HG02840 (cell line): ENCODE measurements around the gene PRRT1B.

Experiments
- ATAC-seq: cut with Tn5 transposase; IDR thresholded peaks from one replicate; pipeline ENCODE4 v1.9.1; 2021; ENCODE audit warnings: mild to moderate bottlenecking, moderate library complexity, moderate number of reproducible peaks; ENCODE audit not compliant: unreplicated experiment, low FRiP score

Gene PRRT1B

DNA sequence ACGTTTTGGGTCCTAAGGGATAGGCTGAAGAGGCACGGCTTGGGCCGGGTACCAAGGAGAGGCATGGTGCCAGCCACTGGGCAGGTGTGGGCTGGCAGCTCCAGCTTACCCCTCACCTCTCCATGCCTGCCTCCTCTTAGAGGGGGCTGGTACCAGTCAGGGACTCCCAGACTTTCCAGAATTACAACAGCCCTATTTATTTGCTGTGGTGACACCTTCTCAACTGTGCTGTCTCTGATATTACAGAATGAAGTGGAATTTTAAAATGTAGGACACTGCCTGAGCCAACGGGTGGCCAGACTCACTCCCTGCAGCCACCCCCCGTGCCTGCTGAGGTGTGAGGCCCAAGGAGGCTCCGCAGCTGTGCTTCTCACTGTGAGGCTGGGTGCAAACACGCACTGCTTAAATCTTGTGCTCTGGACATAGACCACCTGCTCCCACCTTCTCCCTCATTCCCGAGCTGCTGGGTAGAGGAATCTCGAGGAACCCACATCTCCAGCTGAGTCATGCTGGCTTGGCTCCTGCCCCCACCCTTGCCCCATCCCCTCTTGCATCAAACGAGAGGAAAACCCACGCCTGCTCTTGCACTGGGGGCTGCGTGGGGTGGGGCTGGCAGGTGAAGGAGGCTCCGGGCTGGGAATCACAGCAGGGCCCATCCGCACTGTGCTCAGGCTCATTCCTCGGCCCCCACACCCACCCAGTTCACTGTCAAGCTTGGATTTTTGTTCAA, 47.9 kb downstream of the PRRT1B start:
- ATAC-seq = no peak

DNA sequence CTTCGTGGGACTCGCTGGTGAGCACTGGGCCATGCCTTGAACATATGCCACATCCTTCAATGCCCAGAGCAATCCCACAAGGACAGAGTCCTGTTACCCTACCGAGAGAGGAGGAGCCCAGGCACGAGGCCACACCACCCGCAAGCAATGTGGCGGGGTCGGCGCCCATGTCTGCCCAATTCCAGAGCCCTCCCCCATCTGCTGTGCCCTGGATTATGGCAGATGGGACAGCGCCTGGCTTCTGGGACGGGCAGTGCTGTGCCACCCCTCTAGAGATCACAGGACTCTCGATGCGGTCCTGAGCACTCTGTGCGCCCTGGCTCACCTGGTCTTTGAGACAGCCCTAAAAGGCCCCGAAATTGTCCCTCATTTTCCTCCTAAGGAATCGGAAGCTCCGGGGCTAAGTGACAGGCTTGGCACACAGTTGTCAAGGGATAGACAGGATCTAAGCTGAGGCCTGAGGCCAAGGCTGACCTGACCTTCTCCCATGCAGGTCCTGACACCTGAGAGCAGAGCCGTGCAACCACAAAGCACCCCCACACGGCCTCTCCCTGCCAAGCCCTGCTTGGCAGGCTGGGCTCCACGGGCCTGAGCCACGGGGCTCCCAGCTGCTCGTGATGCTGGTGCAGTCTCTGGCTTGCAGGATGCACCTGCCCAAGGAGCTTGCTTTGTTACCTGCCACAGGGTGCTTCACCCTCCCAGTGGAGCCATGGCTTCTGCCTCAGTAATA, 48.8 kb downstream of the PRRT1B start:
- ATAC-seq = no peak

DNA sequence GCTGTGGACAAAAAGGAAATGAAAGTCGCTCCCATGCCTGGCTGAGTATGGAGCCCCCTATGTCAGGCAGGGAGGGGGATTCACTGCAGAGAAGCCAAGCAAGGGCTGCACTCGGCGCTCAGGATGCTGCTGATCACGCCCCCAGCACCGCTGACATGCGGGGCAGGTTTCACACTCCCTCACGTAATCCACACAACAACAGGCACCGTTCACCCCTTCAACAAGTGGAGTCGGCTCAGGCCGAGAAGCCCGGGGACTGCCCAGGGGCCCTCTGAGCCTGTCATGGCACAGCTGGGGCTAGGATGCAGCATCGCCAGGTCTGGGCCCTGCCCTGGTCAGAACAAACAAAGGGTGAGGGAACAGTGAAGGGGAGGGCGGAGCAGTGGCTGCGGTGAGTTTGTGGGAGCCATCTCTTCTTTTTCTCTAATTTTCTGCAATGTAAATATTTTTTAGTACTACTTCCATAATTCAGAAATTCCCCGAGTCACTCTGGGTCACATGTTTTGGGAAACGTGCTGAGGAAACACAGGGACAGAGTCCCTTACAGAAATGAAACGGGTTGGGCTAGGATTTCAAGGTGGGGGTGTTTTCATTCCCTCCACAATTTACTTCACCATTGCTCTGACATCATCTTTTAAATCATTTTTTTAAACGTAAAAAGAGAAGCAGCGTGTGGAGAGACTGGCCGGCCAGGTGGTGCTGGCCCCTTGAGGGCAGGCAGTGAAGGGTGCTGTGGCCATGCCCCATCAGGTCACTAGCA, 49.8 kb downstream of the PRRT1B start:
- no peak for ATAC-seq

DNA sequence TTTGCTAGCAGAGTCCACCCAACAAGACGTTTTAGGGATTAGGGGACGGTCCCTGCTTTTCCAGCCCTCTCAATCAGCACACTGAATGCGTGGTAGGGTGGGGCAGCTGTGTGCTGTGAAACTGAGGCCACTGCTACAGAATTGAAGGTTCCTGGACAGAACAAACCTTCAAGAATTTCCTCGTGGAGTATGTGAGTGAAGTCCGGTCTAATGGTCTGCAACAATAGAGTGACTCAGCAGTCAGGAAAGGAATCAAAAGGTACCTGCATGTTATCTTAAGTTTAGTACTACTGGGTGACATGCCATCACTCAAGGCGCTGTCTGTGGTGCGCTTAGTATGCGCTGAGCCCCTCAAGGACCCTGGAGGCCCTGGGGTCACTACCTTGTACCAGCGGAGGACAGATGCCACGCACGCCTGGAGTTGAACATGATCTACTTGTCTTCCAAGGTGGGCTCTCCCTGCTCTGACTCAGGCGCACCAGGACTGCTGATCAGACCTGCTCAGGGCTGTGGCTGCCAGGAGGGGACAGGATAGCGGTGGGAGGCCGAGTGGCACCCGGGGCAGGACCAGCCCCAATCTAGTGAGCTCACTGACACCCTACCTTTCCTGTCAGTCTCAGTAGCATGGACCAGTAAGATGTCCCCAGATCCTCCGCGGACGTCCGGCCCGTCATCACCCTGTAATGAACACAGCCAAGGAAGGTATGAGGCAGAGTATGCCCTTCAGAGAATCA, 50.5 kb downstream of the PRRT1B start:
- ATAC-seq = no peak

DNA sequence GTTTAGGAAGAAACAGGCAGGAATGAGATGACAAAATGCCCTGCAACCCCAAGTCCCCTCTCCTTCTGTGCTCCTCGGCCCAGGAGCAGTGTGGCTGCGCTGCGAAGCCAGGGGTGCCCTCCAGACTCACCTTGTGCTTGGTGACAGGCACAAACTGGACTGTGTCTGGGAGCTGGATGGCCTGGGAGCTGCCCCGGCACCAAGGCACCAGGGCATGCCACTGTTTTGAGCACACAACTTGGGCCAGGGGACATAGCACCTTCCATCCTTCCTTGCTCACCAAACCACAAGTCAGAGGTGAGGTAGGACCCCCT, 51.1 kb downstream of the PRRT1B start:
- no peak for ATAC-seq

DNA sequence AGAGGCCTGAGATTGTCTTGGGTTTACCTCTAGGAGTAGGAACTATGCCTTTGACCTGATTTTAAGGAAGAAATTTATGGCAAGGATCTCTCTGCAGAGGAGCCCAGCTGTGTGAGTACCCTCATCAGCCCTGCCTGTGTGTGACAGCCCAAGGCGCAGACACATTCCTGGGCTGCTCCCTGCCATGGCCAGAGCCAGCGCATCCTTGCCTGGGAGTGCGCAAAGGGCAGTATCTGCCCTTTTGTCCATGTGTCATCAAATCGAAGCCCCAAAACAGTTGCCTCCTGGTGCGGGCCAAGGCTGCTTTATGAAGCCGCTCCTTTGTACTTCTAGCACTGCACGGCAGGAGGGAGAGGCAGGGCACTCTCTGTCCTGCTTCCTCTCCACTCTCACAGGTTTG, 51.9 kb downstream of the PRRT1B start:
- no peak for ATAC-seq

DNA sequence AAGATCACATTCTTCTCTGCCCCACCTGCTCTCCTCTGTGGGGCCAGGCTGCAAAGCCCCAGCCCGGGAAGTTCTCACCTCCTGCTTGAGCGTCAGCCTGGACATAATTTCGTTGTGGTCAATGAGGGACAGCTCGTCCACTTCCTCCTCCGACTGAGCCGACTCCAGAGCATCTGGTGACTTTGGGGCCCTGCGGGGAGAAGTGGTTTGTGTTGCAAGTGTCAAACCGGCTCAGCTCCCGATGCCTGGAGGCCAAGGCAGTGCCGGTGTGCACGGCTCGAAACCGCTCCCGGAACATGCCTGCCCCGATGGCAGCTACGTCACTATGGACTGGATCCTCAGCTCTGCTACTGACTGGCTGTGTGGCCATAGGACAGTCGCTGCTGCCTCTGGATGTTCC, 52.8 kb downstream of the PRRT1B start:
- ATAC-seq = no peak

DNA sequence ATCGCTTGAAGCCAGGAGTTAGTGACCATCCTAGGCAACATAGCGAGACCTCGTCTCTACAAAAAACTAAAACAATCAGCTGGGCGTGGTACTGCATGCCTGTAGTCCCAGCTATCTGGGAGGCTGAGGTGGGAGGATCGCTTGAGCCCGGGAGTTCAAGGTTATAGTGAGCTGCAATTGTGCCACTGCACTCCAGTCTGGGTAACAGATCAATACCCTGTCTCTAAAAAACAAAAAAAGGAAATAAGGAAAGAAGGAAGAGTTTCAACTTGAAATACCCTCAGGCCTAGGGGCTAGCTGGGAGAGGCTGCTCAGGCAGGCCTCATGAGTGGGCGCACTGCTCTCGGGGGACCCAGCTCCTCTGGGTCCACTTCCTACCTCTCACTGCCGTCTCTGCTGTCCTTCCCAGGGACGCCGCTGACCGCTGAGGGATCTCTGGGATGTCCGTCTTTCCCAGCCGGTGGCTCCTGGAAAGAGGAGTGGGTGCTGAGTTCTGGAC, 56.4 kb downstream of the PRRT1B start:
- ATAC-seq = no peak

DNA sequence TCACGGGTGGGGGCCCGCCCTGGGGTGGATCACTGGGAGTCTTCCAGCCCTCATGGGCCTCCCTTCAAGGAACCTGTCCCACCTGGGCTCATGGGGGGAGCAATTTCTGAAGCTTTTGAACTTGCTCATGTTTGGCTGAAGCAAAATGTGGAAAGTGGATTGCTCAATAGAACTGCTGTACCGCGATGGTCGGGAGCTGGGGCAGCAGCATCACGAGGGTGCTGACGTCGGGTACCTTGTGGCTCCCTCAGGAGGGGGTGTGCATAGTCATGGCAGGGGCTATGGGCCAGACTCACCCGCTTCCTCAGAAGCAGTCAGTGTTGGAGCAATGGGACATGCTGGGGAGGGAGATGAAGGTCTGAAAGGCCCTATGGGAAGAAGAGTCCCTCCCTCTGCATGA, 57.9 kb downstream of the PRRT1B start:
- ATAC-seq = no peak

DNA sequence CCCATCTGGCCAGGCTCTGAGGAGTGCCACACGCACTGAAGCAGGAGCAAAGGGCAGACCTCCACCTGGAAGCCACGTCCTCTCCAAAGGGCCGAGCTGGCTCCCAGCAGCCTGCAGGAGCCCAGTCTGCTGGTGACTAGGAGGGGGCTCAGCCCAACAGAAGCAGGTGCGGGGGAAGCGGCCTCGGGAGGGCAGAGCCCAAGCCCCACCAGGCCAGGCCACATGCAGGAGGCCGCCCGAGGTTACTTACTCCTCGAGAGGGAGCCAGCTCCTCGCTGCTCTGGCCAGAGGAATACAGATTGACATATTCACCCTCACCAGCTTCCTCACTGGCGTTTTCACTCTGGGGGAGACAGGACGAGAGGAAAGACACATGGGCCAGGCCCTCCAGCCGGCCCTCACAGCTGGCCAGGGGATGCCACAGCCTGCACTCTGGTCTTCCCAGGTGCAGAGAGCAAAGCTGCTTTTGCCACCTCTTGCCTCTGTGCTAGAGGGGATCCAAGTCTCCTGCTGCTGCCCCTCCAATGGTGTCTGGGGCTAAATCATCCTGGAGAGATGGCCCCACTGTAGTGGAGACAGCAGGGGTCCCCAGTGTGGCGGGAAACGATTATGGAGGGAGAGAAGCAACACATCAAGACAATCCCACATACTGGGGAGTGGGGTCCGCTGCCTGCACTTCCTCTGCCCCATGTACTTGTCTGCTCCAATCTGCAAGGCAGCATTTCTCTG, 58.6 kb downstream of the PRRT1B start:
- ATAC-seq = no peak

DNA sequence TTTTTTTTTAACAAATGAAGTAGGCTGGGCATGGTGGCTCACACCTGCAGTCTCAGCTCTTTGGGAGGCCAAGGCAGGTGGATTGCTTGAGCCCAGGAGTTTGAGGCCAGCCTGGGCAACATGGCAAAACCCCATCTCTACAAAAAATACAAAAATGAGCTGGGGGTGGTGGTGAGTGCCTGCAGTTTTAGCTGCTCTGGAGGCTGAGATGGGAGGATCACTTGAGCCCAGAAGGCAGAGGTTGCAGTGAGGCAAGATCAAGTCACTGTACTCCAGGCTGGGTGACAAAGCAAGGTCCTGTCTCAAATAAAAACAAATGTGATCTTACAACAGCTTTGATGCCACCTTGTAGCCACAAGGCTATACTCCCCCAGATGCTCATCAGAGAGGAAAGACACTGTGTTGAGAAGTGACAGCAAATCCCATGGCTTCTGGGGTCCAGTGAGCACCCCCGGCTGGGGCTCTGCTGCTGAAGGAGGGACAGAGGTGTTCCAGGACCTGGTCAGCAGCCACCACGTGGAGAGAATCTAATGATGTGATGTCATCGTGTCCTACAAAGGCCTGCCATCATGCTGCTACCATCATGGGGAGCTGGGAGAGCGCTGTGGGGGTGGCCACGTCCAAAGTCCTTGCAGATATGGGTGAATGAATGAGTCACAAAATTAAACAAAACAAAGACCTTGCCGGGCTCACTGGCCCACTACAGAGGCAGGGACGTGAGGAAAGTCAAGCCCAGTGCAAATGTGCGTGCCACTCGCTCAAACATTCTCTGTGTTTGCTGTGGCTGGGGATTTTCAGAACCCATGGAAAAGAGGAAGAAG, 60.7 kb downstream of the PRRT1B start:
- no peak for ATAC-seq

DNA sequence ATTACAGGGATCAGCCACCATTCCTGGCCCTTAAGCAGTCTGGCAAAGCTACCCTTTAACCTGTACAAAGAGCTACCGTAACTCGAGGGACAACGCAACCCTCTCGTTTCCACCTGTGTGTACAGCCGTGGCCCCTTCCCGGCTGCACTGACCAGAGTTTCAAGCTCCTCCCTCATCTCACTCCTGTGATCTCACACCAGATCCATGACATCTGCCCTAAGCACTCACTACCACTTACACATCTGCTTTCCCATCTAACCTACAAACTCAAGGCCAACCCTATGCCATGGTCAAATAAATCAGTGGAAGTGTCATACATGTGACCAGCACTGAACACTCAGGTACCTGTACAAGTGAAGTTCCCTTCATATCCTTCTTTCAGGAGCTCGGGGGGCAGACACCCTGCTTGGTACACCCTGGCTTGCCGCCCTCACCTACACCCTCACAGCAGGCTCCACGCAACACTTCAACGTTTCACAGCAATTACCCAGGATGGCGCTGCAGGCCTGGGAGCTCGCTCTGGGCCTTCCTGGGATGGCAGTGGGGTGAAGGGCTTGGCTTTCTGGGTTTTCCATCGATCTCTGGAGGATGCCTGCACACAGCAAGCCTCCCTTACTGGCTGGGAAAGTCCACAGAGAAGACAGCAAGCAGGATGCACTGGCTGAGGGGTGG, 61.7 kb downstream of the PRRT1B start:
- ATAC-seq = no peak

DNA sequence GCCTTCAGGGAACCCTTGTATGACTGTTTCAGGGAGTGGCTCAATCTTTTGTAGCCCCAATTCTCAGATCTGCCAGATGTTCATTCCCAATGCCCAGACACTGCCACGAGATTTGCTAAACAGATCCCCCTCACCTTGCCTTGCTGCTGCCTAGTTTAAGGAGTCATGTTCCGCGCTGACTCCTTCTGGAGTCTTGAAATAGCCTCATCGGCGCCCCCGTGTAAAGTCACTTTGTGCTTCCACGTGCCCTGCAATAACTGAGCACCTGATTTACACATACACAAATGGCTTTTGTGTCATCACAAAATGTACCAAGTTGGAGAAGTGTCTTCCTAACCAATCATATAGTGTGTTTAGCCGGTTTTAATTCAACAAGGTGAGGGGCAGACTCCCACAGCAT, 62.3 kb downstream of the PRRT1B start:
- no peak for ATAC-seq

DNA sequence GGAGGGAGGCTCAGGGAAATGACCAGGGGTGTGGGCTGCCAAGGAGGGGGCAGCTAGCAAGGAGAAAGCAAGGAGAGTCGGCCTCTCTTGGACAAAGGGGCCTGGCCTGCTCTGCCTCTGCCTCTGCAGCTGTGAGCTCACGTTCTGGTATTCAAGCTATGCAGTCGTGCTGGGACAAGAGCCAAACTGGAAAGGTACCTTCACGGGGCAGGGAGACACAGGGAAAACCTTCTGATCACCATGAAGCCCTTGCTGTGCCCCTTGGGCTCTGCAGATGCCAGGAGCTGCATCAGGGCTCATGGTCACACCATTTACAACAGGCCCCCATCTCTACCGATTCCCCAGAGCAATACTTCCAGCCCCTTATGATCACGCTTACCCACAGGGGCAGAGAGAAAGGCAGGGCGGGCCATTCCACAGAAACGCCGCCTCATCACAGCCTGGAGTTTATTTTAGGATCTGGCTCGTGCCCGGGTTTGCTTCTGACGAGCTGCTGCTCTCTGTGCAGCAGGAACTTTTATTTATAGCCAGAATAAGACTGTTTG, 63.2 kb downstream of the PRRT1B start:
- ATAC-seq = no peak
